Measurements from ENCODE around the gene MRFAP1.
A peak's percentile ranks its signal among the peaks of the same experiment; 100 is the strongest.

MRFAP1 gene

DNA sequence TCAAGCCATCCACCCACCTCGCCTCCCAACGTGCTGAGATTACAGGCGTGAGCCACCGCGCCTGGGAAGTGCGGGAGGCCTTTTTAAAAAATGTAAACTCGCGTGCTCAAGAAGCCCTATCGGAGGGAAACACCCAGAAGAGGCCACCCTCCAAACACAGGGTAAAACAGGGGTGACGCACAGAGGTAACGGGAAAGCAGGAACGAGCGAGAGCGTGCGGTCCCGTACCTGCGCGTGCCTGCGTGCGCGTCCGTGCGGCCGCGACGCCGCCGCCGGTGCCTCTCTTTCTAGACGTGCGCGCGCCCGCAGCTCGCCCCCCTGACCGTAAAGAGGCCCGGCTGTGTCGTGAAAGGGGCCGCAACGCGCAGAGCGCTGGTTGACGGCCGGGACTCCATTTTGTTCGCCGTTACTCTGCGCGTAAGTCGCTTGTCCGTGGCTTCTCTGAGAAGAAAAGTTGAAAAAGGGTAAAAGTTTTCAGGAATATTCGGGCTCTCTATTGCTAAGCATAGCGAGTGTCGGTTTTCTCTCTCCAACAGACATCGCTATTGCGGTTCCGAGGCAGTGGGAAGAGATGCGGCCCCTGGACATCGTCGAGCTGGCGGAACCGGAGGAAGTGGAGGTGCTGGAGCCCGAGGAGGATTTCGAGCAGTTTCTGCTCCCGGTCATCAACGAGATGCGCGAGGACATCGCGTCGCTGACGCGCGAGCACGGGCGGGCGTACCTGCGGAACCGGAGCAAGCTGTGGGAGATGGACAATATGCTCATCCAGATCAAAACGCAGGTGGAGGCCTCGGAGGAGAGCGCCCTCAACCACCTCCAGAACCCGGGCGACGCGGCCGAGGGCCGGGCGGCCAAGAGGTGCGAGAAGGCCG is at the start of gene MRFAP1:
TSS of gene MRFAP1 (plus strand) at position 394 of the 872 bp plus-strand sequence. CDS start at position 572, 178 bp downstream.
- DNase-seq: peak; percentile 95

DNA sequence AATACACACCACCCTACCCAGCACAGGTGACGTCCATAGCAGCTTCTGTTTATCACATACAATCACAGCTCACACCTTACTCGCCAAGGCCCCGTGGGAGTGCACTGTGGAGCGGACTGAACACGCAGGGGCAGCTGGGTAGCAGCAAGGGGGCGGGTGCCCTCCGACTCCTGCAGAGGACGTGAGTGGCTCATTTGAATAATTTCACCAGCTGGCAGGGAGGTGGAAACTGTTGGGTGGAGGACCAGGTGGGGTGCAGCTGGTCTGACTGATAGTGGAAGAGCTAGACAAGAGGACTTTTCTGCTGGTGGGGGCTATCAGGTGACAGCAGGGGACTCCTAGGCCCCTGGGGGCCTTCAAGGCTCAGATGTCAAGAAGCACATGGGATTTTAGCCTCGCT is 49.2 kb upstream of the MRFAP1 start:
- DNase-seq: no peak

DNA sequence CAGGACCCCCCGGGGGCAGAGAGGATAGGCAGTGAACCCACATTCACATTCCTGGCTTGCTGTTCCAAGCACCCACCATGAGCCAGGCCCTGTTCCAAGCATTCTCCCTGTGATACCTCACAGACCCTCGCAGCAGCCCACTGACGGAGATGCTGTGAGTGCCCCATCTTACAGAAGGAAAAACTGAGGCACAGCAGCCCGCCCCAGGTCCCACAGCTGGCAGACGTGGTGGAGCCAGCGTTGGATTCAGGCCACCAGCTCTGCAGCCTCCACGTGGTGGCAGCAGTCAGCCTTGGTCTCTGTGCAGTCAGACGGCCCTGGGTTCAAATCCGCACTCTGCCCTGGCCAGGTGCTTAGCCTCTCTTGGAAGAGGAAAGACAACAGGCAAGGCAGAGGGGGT is 48.7 kb upstream of the MRFAP1 start:
- no peak for DNase-seq

DNA sequence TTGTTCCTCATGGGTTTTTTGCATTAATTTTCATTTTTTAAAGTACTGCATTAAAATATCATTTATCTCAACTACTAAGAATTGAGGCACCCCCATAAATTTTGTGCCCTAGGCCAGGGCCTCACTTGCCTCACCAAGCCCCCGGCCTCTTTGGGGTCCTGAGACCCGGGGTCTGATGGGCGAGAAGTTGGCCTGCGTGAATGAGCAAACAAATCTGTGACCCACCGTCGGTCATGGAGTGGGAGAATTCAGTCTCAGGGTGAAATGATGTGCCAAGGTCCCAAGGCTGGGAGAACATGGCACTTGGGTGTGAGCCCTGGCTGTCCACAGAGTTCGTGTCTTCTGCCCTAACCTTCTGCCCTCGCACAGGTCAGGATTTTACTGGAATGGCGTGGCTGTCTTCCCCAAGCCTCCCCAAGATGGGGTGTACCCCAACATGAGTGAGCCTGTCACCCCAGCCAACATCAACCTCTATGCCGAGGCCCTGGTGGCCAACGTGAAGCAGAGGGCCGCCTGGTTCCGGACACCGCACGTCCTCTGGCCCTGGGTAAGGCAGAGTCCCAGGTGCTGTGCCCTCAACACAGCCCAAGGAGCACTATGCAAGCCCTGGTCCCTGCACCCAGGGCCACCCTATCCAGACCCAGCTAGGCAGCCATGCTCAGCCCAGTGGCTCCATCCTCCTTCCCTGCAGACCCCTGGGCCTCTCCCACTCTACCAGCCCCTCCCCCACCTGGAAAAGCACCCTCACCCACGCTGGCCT is 47.5 kb upstream of the MRFAP1 start:
- DNase-seq: no peak

DNA sequence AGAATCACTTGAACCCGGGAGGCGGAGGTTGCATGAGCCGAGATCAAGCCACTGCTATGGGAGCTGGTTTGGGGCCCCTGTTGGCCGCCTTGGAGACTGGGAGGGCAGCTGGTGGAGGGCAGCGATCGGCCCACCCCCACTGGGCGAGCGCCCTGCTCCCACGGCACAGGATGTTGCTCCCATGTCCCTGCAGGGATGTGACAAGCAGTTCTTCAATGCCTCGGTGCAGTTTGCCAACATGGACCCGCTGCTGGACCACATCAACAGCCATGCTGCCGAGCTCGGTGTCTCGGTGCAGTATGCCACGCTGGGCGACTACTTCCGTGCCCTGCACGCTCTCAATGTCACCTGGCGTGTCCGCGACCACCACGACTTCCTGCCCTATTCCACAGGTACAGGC is 46.1 kb upstream of the MRFAP1 start:
- no peak for DNase-seq

DNA sequence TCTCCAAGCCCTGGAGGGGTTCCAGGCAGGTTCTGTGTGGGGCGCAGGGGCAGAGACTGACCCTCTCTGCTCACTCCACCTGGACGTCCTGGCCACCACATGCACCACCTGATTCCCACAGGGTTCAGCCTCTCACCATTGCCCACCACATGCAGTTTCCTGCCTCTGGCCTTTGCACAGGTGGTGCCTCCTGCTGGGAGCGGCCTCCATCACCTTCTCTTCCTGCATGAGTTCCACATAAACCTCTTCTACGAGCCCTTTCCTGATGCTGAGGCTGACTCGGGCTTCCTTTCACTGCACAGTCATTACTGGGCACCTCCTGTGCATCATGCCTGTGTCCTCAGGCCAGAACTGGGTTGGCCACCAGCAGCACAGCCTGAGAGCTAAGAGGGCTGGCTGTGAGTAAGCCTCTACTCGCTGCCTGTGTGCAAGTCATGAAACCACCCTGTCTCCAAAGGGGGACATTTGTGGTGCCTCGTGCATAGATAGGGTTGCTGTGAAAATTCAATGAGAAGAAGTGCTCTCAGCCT is 45.6 kb upstream of the MRFAP1 start:
- no peak for DNase-seq

DNA sequence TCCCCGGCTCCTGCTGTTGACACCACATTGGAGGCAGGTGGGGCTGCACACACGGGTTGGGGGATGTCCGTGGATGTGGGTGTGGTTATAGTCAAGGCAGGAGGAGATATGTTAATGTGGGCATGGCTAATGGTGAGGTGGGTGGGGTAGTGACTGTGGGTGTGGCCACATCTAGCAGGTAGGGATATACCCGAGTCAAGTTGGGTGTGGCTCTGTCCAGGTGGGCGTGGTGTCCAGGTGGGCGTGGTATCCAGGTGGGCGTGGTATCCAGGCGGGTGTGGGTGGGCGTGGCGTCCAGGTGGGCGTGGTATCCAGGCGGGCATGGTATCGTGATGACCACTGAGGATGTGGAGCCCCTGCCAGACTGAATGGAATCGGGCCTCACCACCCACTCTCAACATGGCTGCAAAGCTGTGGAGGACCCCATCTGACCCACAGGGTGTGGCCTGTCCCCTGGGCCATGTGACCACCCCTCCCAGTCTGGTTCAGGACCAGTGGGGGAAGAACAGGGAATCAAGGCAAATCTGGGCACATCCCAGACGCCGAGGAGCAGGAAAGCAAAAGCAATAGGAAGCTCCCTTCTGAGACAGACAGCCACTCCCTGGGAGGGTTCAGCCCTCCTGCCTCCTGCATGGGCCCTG is 44.5 kb upstream of the MRFAP1 start:
- no peak for DNase-seq

DNA sequence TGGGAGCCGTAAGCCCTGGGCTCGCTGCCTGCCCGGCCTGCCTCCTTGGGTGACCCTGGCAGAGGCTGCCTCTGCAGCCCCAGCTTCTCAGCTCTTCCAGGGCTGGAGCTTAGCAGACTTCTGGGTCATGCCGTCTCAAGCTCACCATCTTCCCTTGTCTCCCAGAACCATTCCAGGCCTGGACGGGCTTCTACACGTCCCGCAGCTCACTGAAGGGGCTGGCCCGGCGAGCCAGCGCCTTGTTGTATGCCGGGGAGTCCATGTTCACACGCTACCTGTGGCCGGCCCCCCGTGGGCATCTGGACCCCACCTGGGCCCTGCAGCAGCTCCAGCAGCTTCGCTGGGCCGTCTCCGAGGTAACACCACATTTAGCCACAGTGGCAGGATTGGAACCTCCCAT is 43.5 kb upstream of the MRFAP1 start:
- no peak for DNase-seq

DNA sequence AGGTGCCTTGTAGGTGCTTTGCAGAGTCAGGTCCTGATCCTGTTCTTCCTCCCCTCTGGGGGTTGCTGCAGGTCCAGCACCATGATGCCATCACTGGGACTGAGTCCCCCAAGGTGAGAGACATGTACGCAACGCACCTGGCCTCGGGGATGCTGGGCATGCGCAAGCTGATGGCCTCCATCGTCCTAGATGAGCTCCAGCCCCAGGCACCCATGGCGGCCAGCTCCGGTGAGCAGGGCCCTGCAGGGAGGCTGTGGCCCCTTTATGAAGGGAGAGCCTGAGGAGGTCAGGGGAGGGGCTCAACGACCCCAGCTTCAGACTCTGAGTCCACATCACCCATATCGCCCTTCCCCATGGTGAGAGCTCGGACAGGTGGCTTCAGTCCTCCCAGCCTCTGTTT is 42.4 kb upstream of the MRFAP1 start:
- DNase-seq: no peak

DNA sequence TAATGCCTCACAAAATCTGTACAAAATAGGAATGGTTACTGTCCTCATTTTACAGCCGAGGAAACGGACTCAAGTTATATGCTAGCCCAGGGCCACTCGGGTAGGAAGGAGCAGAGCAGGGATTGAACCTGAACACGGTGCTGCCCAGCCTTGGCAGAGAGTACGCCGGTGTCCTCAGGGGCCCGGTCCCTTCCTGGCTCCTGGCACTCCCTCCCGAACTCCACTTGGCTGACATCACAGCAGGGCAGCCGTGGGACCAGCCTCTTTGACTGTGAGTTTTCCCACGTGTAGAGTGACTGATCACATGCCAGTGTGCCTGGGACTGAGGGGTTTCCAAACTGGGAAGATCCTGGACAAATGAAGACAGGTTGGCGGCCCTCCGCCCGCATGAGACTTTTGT is 41.8 kb upstream of the MRFAP1 start:
- DNase-seq: no peak

DNA sequence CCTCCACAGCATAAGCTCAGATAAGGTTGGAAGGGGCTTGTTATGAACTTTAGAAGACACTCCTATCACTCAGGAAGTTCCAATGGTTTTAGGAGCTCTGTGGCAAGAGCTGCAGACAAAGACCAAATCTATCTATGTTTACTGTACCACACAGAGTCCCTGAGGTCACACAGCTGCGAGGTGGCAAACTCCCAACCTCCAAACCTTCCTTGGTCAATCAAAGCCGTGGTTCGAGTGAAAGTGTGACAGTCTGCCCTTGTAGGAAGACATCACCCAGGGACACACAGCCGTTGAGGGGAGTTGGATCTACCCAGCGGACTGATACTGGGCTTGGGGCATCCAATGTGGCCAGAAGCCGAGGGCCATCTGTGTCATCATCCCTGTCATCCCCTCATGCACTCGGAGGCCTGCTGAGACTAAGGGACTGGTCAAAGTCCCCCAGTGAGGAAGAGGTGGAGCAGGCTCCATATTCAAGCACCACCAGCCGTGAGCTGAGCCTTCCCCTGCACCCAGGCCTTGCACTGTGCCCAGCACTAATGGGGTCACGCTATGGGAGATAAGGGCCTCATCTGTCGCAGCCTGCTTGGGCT is 38.7 kb upstream of the MRFAP1 start:
- no peak for DNase-seq

DNA sequence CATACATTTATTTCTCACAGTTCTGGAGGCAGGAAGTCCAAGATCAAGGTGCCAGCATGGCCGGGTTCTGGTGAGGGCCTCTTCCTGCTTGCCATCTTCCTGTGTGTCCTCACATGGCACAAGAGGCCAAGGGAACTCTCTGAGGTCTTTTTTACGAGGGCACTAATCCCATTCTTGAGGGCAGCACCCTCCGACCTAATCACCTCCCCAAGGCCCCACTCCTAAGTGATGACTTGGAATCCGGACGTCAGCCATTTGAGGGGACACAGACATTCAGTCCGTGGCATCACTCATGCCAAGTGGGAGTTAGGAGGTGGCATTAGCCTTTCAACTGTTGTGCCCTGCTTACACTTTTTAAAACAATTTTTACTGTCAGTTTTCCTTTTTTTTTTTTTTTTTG is 38.2 kb upstream of the MRFAP1 start:
- DNase-seq: no peak

DNA sequence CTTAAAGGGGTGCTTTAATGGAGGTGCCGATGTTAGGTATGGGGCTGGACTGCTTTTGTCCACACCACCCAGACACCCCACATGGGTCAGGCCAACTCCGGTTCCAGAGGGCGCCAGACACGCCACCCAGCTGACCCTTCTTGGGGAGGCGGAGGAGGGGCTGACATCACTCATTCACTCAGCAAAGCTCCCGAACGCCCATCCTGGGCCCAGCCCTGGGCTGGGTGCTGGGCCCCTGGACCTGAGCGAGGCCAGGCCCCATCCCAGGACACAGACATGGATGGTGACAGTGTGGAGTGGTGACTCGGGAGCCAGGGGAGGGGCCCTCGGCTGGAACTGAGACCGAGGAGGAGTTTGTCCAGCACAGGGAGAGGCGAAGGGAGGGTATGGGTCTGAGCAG is 37.4 kb upstream of the MRFAP1 start:
- DNase-seq: no peak

DNA sequence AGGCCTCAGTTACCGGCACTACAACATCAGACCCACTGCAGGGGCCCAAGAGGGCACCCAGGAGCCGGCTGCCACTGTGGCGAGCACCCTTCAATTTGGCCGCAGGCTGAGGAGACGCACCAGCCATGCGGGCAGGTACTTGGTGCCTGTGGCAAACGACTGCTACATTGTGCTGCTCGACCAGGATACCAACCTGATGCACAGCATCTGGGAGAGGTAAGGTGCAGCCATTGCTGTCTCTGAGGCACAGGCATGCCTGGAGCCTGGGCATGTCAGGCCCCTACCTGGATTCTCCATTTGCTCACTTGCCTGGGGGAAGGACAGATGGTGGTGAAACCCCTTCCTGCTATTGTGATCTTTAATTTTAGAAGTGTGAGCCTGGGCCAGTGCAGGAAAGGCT is 35.4 kb upstream of the MRFAP1 start:
- DNase-seq: no peak

DNA sequence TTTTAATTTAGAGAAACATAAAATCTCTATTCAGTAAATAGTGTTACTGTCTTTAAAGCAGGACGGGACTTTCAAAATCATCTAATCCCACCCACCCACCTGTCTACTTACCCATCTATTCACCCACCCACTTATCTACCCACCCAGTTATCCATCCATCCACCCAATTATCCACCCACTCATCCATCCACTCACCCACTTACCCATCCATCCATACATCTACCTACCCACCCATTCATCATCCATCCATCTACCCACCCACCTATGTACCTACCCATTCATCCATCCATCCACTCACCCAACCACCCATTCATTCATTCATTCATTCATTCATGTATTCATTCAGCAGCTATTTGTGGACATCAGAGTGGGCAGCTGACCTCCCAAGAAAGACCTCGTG is 34.9 kb upstream of the MRFAP1 start:
- no peak for DNase-seq

DNA sequence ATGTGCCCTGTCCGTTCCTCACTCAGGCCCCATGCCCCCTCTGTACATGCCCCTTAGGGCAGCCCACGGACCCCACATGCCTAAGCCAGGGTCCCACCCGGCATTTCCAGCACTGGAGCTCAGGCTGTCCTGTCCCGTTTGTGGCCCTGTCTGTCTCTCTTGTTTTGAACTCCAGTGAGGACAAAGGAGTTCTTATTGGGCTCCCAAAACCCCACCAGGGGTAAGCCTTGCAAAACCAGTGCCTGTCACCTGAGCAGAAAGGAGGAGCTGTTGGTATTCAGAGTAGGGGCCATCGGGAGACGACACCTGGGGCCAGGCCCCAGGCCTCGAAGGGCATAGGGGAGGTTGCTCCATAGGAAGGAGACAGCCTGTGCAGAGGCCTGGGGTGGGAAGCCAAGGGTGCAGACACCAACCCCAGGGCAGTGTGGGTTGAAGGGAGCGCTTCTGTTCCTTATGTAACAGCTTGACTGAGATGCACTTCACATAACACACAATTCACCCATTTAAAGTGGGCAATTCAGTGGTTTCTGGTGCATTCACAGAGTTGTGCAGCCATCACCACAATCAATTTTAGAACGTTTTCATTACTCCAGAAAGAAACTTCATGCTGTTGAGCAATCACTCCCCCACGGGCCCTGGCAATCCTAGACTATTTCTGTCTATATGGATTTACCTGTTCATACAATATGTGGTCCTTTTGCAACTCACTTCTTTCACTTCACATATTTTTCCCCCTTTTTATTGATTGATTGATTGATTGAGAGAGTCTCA is 33.8 kb upstream of the MRFAP1 start:
- no peak for DNase-seq

DNA sequence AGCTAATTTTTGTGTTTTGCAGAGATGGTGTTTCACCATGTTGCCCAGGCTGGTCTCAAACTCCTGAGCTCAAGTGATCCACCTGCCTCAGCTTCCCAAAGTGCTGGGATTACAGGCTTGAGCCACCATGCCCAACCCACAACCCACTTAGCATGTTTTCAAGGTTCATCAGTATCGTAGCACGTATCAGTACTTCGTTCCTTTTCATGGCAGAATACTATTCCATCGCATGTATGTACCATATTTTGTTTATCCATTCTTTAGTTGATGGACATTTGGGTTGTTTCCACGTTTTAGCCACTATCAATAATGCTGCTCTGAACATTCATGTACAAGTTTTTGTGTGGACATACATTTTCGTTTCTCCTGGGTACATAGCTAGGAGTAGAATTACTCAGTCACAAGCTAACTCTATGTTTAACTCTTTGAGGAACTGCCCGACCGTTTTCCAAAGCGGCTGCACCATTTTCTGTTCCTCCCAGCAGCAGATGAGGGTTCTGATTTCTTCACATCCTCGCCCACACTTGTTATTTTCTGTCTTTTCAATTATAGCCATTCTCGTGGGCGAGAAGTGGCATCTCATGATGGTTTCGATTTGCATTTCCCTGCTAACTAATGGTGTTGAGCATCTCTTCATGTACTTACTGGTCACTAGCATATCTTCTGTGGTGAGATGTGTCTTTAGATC is 33.0 kb upstream of the MRFAP1 start:
- DNase-seq: no peak

DNA sequence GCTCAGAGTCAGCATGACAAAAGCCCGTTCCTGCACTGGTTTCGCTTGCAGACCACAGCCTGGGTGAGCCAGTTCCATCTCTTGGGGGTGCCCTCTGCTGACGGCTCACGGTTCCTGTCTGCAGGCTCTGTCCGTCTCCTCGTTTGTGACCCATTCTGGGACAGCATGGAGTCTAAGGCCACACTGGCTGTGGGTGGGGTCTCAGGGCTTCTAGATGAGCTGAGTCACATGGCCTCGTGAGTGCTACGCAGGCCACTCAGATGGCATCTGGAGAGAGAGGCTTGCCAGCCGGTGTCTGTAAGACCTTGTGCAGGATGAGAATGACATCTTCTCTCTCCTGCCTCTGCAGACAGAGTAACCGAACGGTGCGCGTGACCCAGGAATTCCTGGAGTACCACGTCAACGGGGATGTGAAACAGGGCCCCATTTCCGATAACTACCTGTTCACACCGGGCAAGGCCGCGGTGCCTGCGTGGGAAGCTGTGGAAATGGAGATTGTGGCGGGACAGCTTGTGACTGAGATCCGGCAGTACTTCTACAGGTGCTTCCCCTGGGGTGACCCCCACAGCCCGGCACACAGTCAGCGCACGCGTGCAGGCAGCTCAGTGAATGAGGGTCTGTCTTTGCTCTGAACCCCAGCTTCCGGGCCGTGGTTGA is 31.6 kb upstream of the MRFAP1 start:
- no peak for DNase-seq

DNA sequence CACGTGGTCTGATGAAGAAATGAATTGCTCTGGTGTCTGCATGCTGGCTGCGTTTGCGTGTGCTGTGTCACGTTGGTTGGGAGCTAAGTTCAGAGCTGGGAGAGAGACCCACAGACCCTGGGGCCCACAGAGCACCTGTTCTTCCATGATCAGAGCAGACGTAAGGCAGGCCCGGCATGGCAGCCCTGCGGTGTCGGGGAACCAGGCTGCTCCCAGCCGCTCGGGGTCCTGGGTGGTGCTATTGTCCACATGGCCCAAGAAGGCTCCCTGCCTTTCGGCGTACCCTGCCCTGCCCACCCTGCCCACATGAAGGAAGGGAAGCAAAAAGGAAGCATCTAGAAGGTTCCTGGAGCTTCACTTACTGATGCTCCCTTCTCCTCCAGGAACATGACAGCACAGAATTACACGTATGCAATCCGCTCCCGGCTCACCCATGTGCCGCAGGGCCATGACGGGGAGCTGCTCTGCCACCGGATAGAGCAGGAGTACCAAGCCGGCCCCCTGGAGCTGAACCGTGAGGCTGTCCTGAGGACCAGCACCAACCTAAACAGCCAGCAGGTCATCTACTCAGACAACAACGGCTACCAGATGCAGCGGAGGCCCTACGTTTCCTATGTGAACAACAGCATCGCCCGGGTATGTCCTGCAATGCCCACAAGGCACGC is 30.9 kb upstream of the MRFAP1 start:
- DNase-seq: no peak

DNA sequence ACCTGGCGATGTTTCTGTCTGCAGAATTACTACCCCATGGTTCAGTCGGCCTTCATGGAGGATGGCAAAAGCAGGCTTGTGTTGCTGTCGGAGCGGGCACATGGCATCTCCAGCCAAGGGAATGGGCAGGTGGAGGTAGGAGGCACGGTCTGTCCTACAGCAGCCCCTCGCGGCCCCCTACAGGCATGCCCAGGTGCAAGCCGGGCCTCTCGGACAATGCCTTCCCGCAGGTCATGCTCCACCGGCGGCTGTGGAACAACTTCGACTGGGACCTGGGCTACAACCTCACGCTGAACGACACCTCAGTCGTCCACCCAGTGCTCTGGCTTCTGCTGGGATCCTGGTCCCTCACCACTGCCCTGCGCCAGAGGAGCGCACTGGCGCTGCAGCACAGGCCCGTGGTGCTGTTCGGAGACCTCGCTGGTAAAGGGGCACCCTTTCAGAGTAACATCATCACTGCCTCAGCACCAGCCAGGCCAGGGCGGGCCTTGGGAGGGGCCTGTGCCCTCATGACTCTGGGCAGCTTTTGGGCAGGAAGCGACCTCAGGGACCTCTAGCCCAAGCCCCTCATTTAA is 29.5 kb upstream of the MRFAP1 start:
- no peak for DNase-seq
